ENCODE measurements around the gene SLC33A1. TPM values are rescaled to one million over a fixed set of nuclear protein-coding genes. Genes with fewer than 3 reads are reported as not detected.
"Not testable (repeated sequence)": the region's sequence is repeated elsewhere in the genome, so short reads cannot be mapped to it uniquely, and the experiment has no call there.

The SLC33A1 gene
- total RNA-seq, 1 experiment from 2014 or later, result 27.2 TPM

DNA sequence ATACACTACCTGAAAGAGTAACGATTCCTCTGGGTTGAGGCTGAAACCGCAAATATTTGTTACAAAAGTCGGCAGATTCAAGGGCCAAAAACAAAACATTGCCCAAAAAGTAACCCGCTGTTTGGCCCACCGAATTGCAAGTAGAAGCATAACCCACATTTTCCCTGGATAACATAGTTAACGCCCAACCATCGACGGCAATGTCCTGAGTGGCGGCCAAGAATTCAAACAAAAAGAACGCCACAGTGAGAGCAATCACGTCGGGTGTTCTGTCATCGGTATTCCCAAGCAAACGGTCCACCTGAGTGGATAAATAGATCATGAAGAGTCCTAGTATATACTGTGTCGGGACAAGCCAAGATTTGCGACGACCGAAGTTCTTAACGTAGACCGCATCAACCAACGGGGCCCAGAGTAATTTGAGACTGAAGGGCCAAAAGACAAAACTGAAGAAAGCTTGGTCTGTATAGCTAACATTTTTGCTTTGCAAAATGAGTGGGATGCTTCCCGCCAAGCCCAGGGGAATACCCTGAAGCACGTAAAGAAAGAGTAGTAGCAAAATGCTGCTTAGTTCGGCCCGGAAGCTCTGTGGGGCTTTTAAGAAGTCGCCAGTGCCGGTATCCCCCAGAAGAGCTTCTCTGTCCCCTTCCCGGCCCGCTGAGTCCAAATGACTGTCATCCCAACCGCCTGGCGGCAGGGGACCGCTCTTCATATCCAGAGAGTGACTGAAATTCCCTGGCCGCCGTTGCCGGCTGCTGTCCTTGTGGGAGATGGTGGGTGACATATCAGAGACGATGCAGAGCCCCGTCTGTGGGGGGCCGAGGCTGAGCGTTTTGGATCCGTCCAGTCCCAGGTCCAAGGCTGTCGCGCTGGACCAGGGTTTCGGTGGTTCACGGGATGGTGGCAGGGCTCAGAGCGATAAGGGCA, 750 bp downstream of the SLC33A1 start:
- intact Hi-C loops (cut with micrococcal nuclease; ENCODE audit: unreplicated experiment), result loop anchor here (5.0 to 10.0 kb wide), 2 partner anchors 46 to 499 kb away; partner anchors contain the start of gene C3orf33
- Histone ChIP-seq H3K4me3 (ENCODE audit: low read depth in 2 of 2, low read length in 2 of 2) (peak overlapping the region; percentile 83 to 86), H3K9me3 (ENCODE audit: control insufficient read depth, insufficient read depth, low read depth, low read length) (no peaks in the 10 kb centered on the region), H3K27ac (ENCODE audit: low read length) (peak overlapping the region; percentile 91), H3K27me3 (ENCODE audit: control insufficient read depth, insufficient read depth, low read length) (no peaks in the 10 kb centered on the region), H3K4me1 (ENCODE audit: control insufficient read depth, insufficient read depth, low read length) (0 out of 2 replicates have a peak, but pooled peaks cover 8% of the 10 kb centered on the region), H3K36me3 (ENCODE audit: control insufficient read depth, insufficient read depth, low read length) (peaks cover 3% of the 10 kb centered on the region; the same call in 1 of the 2 replicates)
- BruUV-seq (replicated peaks), result no TSS peak
- CTCF ChIA-PET, result interaction anchor here (2.2 kb wide), 1 partner anchor 47 kb away, joined by 9 read pairs; the partner anchor contains the start of gene C3orf33
- TF ChIP-seq, protein P1, sequence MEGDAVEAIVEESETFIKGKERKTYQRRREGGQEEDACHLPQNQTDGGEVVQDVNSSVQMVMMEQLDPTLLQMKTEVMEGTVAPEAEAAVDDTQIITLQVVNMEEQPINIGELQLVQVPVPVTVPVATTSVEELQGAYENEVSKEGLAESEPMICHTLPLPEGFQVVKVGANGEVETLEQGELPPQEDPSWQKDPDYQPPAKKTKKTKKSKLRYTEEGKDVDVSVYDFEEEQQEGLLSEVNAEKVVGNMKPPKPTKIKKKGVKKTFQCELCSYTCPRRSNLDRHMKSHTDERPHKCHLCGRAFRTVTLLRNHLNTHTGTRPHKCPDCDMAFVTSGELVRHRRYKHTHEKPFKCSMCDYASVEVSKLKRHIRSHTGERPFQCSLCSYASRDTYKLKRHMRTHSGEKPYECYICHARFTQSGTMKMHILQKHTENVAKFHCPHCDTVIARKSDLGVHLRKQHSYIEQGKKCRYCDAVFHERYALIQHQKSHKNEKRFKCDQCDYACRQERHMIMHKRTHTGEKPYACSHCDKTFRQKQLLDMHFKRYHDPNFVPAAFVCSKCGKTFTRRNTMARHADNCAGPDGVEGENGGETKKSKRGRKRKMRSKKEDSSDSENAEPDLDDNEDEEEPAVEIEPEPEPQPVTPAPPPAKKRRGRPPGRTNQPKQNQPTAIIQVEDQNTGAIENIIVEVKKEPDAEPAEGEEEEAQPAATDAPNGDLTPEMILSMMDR (IDR thresholded peaks at IDR 0.05), result no peak
- TF ChIP-seq TCF7L2 (IDR thresholded peaks at IDR 0.05; ENCODE audit: low read depth, low read length), result no peak
- TF ChIP-seq, protein P2, sequence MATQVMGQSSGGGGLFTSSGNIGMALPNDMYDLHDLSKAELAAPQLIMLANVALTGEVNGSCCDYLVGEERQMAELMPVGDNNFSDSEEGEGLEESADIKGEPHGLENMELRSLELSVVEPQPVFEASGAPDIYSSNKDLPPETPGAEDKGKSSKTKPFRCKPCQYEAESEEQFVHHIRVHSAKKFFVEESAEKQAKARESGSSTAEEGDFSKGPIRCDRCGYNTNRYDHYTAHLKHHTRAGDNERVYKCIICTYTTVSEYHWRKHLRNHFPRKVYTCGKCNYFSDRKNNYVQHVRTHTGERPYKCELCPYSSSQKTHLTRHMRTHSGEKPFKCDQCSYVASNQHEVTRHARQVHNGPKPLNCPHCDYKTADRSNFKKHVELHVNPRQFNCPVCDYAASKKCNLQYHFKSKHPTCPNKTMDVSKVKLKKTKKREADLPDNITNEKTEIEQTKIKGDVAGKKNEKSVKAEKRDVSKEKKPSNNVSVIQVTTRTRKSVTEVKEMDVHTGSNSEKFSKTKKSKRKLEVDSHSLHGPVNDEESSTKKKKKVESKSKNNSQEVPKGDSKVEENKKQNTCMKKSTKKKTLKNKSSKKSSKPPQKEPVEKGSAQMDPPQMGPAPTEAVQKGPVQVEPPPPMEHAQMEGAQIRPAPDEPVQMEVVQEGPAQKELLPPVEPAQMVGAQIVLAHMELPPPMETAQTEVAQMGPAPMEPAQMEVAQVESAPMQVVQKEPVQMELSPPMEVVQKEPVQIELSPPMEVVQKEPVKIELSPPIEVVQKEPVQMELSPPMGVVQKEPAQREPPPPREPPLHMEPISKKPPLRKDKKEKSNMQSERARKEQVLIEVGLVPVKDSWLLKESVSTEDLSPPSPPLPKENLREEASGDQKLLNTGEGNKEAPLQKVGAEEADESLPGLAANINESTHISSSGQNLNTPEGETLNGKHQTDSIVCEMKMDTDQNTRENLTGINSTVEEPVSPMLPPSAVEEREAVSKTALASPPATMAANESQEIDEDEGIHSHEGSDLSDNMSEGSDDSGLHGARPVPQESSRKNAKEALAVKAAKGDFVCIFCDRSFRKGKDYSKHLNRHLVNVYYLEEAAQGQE (IDR thresholded peaks at IDR 0.05; ENCODE audit: insufficient read depth in 1 of 2, low read depth in 2 of 2, low read length in 1 of 2), result no peak
- no peak for TF ChIP-seq POLR2AphosphoS5 (IDR thresholded peaks at IDR 0.05; ENCODE audit: low read depth, low read length)
- TF ChIP-seq SIN3A (IDR thresholded peaks at IDR 0.05; ENCODE audit: borderline replicate concordance, insufficient read depth, low read depth, low read length), result no peak
- no peak; the same call in 1 of the 2 replicates for ATAC-seq
- in situ Hi-C loops (cut with HindIII; ENCODE audit: low pct_unique_long_range_greater_than_20kb, low sequenced_read_pairs), result no loop called here
- POLR2A ChIA-PET, result interaction anchor here (0.5 kb wide), 1 partner anchor 15 kb away, joined by 5 read pairs; no protein-coding TSS in a partner anchor
- no peak for DNase-seq (ENCODE audit: low read depth, low spot score)

DNA sequence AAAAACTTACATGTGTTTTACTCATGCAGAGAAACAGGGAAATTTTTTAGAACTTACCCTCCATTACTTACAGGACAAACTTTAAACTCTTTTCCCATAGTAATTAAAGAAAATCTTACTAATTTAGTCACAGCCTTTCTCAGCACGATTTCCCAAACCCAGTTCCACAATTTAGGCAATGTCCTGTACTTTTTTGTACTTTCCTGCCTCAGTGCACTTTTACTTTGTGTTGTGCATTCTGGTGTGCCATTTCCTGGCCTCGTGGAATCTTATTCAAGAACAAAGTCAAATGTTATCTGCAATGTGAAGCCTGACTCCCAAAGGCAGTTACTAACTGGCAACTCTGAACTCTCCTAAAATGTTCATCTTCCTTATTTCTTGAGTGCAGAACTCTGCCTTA, 1.9 kb downstream of the SLC33A1 start:
- in situ Hi-C loops (cut with HindIII; ENCODE audit: low pct_unique_long_range_greater_than_20kb, low sequenced_read_pairs), result no loop called here
- Histone ChIP-seq H3K9me3 (ENCODE audit: control insufficient read depth, insufficient read depth, low read depth, low read length) (no peaks in the 10 kb centered on the region), H3K4me3 (ENCODE audit: low read depth in 2 of 2, low read length in 2 of 2) (peak overlapping the region; percentile 83 to 86), H3K27me3 (ENCODE audit: control insufficient read depth, insufficient read depth, low read length) (no peaks in the 10 kb centered on the region), H3K36me3 (ENCODE audit: control insufficient read depth, insufficient read depth, low read length) (peaks cover 3% of the 10 kb centered on the region; the same call in 1 of the 2 replicates), H3K27ac (ENCODE audit: low read length) (peak overlapping the region; percentile 91), H3K4me1 (ENCODE audit: control insufficient read depth, insufficient read depth, low read length) (0 out of 2 replicates have a peak, but pooled peaks cover 8% of the 10 kb centered on the region)
- no peak for DNase-seq (ENCODE audit: low read depth, low spot score)
- ATAC-seq, result no peak
- ChIA-PET POLR2A (no interaction called here), CTCF (interaction anchor here (2.2 kb wide), 1 partner anchor 46 kb away, joined by 9 read pairs; the partner anchor contains the start of gene C3orf33)
- TF ChIP-seq SIN3A (IDR thresholded peaks at IDR 0.05; ENCODE audit: borderline replicate concordance, insufficient read depth, low read depth, low read length), result no peak
- TF ChIP-seq, protein P1 (IDR thresholded peaks at IDR 0.05), result no peak
- BruUV-seq (replicated peaks), result no TSS peak
- intact Hi-C loops (cut with micrococcal nuclease; ENCODE audit: unreplicated experiment), result loop anchor here (5.0 to 10.0 kb wide), 2 partner anchors 45 to 498 kb away; partner anchors contain the start of gene C3orf33

DNA sequence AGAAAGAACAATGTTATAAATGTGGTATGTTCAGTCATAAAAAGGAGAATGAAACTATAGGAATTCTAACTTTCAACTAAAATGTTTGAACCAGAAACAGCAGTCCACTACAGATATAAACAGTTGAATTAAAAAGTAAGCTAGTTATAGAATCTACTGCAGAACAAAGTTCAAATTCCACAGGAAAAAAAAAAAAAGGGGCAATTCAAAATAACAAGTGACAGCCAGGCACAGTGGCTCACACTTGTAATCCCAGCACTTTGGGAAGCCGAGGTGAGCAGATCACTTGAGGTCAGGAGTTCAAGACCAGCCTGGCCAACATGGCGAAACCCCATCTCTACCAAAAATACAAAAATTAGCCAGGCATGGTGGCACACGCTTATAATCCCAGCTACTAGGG, 4.8 kb downstream of the SLC33A1 start:
- ChIA-PET POLR2A (interaction anchor here (0.6 kb wide), 1 partner anchor 14 kb away, joined by 5 read pairs; no protein-coding TSS in a partner anchor), CTCF (interaction anchor here (1.4 kb wide), 1 partner anchor 43 kb away, joined by 5 read pairs; the partner anchor contains the start of gene C3orf33)

More for the DNA sequence above, 4.8 kb downstream of the SLC33A1 start:
- BruUV-seq (replicated peaks); H3K4me1 ChIP-seq (ENCODE audit: control insufficient read depth, insufficient read depth, low read length); H3K36me3 ChIP-seq (ENCODE audit: control insufficient read depth, insufficient read depth, low read length); ATAC-seq; DNase-seq (ENCODE audit: low read depth, low spot score); H3K4me3 ChIP-seq (ENCODE audit: low read depth in 2 of 2, low read length in 2 of 2); H3K27me3 ChIP-seq (ENCODE audit: control insufficient read depth, insufficient read depth, low read length); H3K27ac ChIP-seq (ENCODE audit: low read length); in situ Hi-C loops (cut with HindIII; ENCODE audit: low pct_unique_long_range_greater_than_20kb, low sequenced_read_pairs); intact Hi-C loops (cut with micrococcal nuclease; ENCODE audit: unreplicated experiment); H3K9me3 ChIP-seq (ENCODE audit: control insufficient read depth, insufficient read depth, low read depth, low read length): not testable (repeated sequence)
